ENCODE data around the gene GCN1.

Gene GCN1

GRCh38 chr12:120181991-120182631 is 12.4 kb downstream of the GCN1 start:
- DNase-seq, result no peak

DNA sequence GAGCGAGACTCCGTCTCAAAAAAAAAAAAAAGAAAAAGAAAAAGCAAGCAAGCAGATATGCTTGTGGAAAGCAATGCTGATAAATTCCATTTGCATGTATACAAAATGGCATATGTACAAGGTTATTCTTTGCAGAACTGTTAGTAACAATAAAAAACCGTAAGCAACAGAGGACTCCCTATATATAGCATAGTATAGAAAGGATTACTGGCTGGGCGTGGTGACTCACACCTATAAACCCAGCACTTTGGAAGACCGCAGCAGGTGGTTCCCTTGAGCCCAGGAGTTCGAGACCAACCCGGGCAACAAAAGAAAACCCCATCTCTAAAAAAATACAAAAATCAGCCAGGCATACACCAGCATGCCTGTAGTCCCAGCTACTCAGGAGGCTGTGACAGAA is 13.5 kb downstream of the GCN1 start:
- DNase-seq, result no peak

DNA sequence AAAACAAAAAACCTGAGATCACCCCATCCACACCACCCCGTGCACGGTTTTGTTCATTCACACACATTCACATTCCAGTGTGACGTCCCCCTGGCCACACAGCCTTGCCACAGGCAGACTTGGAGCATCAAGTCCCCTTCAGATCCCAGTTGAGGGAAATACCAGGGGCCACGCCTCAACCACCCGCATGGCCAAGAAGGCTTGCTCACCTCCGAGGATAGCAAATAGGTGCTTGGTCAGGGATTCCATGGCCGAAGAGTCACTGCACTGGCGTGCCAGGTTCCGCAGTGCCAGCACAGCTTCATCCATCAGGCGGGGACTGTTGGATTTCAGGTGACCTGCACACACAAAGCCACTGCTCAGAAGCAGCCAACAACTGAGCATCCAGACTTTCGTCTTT is 19.0 kb downstream of the GCN1 start:
- no peak for DNase-seq

DNA sequence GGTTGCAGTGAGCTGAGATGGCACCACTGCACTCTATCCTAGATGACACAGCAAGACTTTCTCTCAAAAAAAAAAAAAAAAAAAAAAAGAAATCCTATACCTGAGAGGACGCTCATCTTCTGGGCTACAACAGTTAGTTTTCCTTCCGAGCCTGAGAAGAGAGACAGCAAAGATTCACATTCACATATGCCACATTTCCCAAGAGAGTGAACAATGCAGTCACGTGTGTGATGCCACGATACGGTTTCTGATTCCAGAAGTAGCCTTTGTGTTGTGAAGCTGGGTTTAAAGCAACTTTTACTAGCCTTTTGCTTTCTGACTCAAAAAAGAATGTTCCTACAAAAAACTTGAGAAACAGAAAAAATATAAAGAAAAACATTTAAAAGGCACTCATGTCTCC is 19.5 kb downstream of the GCN1 start:
- DNase-seq, result no peak

GRCh38 chr12:120172053-120172452 is 22.5 kb downstream of the GCN1 start:
- DNase-seq, result no peak

DNA sequence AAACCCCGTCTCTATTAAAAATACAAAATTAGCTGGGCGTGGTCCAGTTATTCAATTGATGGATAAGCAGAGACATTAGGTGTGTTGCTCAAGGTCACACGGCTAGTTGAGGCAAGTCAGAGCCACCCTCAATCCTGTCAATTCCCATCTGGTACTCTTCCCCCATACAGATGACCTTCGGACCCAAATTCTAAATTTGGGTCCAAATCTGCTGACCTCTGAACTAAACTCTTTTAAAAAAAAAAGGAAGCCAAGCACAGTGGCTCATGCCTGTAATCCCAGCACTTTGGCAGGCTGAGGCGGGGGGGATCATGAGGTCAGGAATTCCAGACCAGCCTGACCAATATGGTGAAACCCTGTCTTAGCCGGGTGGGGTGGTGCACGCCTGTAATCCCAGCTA is 23.9 kb downstream of the GCN1 start:
- no peak for DNase-seq

DNA sequence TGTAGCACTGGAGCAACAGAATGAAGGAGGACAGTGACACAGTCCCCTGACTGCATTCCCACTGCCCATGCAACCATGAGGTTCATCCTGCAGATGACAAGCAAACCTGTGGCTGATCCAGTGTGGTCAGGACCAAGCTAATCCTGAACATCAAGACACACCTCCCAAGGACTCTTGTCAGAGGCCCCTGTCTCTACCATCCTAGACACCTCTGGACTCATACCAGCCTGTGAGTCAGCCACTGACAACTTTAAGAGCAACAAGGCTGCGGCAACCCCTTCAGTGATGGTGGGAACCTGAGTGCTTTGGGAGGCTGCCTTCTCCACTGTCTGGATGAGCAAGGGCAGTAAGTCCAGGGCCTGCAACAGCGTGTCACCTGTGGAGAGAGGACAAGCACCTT is 24.6 kb downstream of the GCN1 start:
- no peak for DNase-seq

DNA sequence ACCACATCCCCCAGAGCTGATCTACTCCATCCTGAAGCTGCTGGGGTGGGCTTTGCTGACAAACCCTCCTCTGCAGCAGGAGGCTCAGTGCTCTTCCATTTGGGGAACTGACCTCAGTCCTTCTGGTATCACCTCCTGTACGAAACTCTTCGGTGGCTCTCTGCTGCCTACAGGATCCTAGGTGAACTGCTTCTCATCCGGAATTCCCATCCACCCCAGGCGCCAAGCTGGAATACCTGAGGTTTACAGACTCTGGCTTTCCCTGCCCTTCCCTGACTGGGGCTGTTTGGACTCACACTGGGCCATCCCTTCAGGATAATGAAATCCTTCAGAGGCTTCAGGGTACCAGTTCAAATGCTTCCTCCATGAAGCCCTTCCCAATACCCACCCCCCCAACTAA is 26.2 kb downstream of the GCN1 start:
- no peak for DNase-seq

- no peak for DNase-seq
These were observed 26.9 kb downstream of the GCN1 start for GRCh38 chr12:120167529-120168095.

DNA sequence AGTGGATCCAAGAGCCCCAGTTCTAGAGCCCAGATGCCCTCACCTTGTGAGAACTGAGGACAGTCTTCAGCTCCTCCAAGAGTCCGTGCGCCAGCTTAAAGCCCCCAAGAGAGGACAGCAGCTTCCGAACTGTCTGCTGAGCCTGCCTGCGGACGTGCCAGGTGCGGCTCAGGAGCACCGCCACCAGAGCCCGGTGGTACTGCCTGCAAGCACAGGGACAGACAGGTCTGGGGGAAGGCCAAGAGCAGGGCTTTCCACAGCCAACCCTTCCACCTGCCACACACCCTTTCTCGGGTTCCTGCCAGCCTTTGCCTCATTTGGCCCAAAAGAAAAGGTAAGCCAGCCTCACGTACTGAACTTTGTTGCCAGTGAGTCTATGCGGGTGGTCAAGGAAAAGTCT is 30.2 kb downstream of the GCN1 start:
- DNase-seq, result no peak

DNA sequence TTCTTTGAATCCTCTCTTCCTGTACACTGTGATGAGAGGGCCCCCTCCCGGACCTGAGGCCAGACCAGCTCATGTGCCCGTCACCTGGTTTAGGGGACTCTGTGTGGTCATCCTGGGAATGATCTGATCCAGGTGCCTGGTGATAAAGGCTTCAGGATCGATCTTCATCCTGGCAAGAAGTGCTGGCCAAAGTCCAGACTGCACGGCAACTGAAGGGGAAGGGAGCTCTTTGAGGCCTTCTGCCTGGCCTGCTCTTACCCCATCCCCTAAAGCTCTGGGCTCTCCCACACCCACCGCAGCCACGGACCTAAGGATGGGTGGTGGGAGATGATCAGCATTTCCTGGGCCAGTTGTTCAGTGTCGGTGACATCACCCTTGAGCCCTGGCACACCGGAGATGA is 31.8 kb downstream of the GCN1 start:
- DNase-seq, result no peak

- no peak for DNase-seq
These were observed 32.7 kb downstream of the GCN1 start for GRCh38 chr12:120161852-120162251.

DNA sequence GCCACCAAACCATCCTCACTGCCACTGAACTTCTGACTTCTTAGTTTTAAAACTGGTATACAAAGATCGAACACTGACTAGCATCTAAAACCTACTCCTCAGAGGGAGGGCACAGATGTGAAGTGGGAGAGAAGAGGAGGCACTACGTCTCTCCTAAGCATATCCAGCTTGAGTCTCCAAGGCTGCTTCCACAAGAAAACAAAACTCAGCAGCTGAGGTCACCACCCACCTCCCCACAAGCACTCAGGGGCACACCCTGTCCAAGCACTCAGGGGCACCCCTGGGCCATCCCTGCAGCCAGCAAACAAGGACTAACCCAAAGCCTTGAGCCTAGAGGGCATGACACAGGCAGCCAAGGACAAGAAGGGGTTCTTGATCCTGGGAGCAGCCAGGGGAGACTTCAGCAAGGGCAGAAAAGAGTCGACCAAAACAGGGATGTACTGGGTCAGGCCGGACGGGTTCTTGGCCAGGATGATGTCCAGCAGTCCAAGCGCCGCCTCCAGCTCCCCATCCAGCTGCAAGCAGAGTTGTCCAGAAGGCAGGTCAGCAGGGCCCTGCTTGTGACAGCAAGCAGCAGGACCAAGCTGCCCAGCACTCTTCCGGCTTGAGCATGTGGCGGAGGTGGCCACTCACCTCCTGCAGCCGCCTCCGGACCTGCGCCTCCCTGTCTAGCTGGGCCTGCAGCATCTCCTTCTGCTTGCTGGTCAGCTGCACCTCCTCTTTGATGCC is 34.8 kb downstream of the GCN1 start:
- no peak for DNase-seq

DNA sequence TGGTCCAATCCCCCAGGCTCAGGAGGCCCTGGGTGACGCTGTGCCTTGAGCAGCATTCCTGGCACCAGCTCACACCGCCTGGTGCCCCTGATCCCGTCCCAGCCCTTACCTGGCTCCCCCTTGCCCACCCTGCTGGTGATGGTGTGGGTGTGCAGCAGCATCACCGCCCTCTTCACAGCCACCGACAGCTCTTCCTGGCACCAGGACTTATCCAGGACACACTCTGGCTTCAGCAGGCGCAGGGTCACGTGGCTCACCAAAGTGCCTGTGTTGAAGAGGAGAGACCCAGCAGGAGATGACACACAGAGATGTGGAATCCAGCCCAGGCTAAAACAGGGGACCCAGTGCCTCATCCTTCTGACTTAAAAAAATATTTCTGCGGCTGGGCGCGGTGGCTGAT is 36.2 kb downstream of the GCN1 start:
- no peak for DNase-seq

GRCh38 chr12:120157678-120158077 is 36.8 kb downstream of the GCN1 start:
- DNase-seq, result no peak

GRCh38 chr12:120156315-120157259 is 37.9 kb downstream of the GCN1 start:
- DNase-seq, result no peak

GRCh38 chr12:120155072-120155471 is 39.4 kb downstream of the GCN1 start:
- DNase-seq, result no peak

- DNase-seq, result no peak
These were observed 43.5 kb downstream of the GCN1 start for GRCh38 chr12:120150919-120151525.

DNA sequence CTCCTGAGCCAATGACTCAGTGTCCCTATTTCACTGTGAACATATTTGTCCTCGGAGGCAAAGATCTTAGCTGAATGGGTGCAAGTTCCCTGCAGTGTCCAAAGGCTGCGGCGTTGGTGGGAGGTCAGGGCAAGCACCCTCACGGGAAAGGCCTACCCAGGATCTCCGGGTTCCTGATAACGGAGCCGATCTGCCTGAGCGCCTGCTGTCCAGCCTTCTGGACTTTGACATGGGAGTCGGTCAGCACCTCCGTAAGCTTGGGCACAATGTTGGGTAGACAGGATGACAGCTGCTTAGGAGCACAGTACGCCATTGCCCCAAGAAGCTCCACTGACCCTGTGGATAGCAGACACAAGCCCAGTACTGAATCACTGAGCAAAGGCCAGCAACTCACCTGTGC is 46.5 kb downstream of the GCN1 start:
- DNase-seq, result no peak

- no peak for DNase-seq
These were observed 49.4 kb downstream of the GCN1 start for GRCh38 chr12:120145164-120145563.

DNA sequence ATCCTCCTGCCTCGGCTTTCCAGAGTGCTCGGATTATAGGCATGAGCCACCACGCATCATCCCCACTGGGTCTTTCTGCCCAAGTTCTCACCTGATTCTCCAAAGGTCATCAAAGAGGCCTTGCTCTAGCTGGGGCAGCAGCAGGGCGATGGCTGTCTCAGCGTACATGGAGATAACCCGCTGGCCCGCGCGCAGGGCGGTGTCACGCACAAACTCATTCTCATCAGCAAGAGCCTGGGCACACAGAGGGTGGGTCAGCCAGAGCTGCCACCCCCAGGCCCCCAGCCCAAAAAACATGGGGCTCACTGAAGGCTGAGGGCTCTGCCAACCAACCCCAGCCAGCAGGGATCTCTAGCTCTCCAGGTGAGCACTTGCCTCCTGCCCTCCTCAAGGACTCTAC is 50.3 kb downstream of the GCN1 start:
- no peak for DNase-seq

GRCh38 chr12:120142231-120142877 is 52.2 kb downstream of the GCN1 start:
- no peak for DNase-seq

All from CD4-positive, alpha-beta T cell treated with Interleukin-15 for 1 hour (primary cell).